HG03103 (cell line): ENCODE results near the gene COMMD7.

Experiments used
- ATAC-seq: cut with Tn5 transposase; IDR thresholded peaks from one replicate; pipeline ENCODE4 v1.9.1; 2021; ENCODE audit warnings: low read depth; ENCODE audit not compliant: unreplicated experiment

Gene COMMD7

GRCh38 chr20:32682508-32682987 is 60.7 kb downstream of the COMMD7 start:
- ATAC-seq = no peak

- ATAC-seq = no peak
These were observed 61.8 kb downstream of the COMMD7 start for GRCh38 chr20:32681175-32682084.

DNA sequence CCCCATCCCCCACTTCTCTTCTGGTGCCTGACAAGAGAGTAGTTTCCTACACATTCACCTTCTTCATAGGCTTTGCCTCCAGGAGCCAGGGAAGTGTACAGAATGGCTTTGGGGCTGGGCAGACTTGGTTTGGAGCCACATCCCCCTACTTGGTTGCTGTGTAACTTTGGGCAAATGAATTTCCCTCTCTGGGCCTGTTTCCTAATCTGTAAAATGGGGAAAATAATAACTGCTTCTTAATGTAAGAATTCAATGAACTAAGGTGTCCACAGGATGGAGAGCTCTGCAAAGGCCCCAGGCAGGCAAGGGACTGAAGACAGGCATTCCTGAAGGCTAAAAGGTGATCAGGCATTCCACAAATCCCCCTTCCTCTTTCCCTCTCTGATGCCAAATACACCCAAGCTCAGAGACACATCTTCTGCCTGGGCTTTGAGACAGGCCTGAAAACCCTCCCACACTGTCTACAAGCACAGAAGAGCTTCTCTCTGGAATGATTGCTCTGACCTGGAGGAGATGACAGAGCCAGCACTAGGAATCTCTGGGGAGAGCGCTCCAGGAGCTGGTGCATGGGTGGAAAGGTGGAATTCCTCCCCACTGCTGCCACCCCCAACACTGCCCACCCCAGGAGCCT is 62.6 kb downstream of the COMMD7 start:
- no peak for ATAC-seq

- ATAC-seq = no peak
These were observed 64.3 kb downstream of the COMMD7 start for GRCh38 chr20:32678948-32679347.

DNA sequence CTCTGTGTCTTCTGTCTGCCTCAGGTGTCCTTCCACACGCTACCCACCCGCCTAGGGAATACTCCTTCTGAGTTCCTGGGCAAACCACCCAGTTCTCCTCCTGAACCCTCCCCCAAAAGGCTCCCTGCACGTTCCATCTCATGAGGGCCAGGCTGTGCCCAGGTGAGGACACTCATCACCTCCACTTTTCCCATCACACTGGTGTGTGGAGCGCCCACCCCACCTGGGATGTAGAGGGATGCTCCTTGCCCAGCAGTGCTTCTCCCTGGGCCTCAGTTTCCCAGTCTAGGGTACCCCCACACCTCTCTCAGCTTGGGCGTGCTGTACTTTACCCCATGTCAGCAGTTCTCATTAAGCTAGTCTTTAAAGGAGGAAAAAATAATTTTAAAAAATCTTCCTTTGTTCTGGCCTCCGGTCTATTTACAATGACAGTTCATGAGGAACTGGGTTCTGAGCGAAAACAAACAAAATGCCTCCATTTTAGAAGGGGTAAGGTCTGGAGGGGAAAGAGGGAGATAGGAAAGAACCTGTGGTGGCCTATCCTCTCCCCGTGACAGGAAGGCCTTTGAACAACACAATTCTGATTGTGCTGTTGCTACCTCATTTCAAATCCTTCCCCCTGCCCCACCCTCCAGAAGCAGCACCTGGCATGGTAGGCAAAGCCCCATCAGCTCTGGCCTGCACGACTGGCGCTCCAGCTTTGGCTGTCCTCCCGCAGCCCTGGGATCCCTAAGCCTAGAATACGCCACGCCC is 67.9 kb downstream of the COMMD7 start:
- ATAC-seq = no peak

- ATAC-seq = no peak
These were observed 68.9 kb downstream of the COMMD7 start for GRCh38 chr20:32674362-32674789.

DNA sequence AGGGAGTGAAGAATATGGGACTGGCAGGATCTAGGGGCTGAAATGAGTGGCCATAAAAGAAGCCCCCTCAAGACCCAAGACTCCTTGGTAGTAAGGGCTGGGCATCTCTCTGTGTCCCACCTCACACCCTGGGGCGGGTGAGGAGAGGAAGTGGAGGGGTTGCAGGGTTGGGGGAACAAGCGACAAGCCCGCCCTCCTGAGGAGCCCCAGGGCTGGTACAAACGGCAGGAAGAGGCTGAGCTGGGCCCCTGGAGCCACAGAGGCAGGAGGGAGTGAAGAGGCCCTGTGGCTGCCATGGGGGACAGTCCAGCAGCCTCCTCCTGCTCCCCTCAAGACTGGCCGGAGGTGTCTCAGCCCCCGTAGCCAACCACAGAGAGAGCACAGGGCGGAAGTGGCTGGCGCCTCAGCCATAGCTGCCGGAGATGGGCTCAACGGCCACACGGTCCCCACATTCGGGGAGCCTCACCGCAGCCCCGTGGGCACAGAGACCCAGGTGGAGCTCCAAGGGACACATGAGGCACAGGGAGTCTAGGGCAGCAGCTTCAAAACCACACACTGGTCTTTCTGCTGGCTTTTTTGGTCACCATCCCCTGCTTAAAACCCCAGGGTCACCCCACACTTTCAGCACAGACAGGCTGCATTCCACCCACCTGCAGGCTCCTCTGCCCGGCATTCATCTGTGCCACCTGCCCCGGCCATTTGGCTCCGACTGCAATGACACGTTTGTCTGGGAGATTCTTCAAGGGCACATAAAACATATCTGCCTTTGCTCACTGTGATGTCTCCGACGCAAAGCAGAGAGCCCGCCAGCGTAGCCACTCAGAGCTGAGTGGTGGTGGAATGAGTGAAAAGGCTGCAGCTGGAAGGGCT is 70.0 kb downstream of the COMMD7 start:
- ATAC-seq = no peak

GRCh38 chr20:32672394-32672981 is 70.8 kb downstream of the COMMD7 start:
- no peak for ATAC-seq

GRCh38 chr20:32670773-32671455 is 72.4 kb downstream of the COMMD7 start:
- no peak for ATAC-seq

DNA sequence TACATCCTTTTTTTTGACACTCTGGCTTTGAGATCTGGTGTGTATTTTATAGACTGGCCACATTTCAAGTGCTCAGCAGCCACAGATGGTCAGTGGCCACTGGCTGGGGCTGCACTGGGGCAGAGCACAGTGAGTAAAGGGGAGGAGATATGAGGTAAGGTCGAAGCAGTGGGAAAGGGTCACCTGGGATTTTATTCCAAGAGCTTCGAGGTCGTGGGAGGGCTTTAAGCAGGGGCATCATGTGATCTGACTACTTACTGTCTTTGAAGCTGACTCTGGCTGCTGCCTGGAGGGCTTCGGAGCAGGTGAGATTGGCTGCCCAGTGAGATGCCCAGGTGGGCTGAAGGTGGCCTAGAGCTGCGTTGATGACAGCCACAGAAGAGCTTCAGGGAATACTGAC is 76.2 kb downstream of the COMMD7 start:
- no peak for ATAC-seq

DNA sequence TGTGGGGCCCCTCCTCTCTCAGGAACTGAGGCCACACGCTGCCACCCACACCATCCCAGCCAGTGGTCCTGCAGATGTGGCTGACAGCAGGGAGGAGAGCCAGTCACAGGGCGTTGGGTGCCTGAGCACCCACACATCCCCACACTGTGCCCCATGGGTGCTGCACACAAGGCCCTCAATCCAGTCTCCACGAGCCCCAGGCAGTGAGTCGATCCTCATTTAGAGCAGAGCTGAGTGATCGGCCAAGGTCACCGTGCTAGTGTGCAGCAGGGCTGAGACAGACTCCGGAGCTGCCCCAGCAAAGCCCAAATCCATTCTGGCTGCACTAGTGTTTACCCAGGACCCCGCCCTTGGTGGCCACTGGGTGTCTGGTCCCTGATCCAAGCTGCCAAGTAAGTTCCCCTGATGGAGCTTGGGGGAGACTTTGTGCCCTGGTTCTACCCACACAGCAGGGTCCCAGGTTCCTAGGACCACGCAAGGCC is 78.5 kb downstream of the COMMD7 start:
- no peak for ATAC-seq

- no peak for ATAC-seq
These were observed 79.1 kb downstream of the COMMD7 start for GRCh38 chr20:32664012-32664677.

GRCh38 chr20:32663335-32664011 is 79.8 kb downstream of the COMMD7 start:
- ATAC-seq = no peak

- ATAC-seq = no peak
These were observed 81.3 kb downstream of the COMMD7 start for GRCh38 chr20:32661820-32662528.

GRCh38 chr20:32660661-32661060 is 82.6 kb downstream of the COMMD7 start:
- ATAC-seq = no peak

DNA sequence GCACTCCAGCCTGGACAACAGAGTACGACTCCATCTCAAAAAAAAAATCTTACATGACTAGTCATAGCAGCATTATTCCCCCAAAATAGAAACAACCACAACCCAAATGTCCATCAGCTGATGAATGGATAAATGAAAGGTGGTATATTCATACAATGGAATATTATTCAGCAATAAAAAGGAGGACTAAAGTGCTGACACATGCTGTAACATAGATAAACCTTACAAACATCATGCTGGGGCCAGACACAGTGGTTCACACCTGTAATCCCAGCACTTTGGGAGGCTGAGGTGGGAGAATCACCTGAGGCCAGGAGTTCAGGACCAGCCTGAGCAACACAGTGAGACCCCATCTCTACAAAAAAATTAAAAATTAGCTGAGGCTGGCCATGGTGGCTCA is 86.4 kb downstream of the COMMD7 start:
- ATAC-seq = no peak

- ATAC-seq = no peak
These were observed 87.3 kb downstream of the COMMD7 start for GRCh38 chr20:32655903-32656512.
